T47D (cell line): ENCODE measurements around the gene NXNL1.
A peak's percentile ranks its signal among the peaks of the same experiment; 100 is the strongest.

ENCODE experiments used
- DNase-seq, 2 experiments: peaks; one replicate each; pipeline versions ENCODE4 v3.0.0 to v3.0.0-alpha.2; 2011 to 2012; ENCODE audit warnings: low read depth in 1 of 2, low spot score in 1 of 2
- JUND ChIP-seq: IDR thresholded peaks from 2 replicates; pipeline ENCODE4 v1.6.1; 2012; ENCODE audit warnings: low read depth
- in situ Hi-C: cut with HindIII; loops from 2 replicates; pipeline ENCODE4 v1.10.0; 2016; ENCODE audit warnings: low sequenced_read_pairs, low pct_unique_long_range_greater_than_20kb

The NXNL1 gene

DNA sequence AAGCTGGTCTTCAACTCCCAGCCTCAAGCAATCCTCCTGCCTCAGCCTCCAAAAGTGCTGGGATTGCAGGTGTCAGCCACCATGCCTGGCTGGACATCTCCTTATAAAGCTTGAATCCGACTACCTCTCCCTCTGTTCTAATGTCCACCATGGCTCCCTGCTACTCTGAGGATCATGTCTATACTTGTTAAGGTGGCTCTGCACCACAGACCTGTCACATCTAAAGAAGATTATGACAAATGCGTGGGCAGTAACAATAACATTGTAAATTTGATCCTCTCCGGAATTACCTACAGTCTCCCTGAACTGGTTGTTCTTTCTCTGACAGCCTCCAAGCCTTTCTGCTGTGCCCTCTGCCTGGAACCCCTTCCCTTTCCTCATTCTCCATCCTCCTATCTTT, 1.8 kb downstream of the NXNL1 start:
- no peak for TF ChIP-seq JUND
- DNase-seq, result no peak
- in situ Hi-C loops, result no loop called here

DNA sequence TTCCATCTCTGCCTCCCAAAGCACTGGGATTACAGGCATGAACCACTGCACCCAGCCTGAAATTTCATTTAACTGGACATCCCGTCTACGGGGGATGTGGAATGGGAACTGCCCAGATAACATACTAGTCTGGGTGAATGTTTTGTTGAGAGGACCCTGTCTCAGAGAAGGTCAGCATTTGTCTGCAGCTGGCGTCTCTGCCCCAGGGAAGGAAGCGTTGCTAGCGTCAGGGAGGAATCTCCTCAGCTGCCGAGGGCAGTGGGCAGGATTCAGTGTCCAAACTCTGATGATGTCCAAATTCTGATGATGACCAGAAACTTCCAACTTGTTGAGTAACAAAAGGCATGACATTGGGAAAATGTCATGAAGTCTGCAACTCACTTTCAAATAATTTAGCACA, 3.1 kb downstream of the NXNL1 start:
- no peak for DNase-seq
- in situ Hi-C loops, result no loop called here
- TF ChIP-seq JUND, result no peak

DNA sequence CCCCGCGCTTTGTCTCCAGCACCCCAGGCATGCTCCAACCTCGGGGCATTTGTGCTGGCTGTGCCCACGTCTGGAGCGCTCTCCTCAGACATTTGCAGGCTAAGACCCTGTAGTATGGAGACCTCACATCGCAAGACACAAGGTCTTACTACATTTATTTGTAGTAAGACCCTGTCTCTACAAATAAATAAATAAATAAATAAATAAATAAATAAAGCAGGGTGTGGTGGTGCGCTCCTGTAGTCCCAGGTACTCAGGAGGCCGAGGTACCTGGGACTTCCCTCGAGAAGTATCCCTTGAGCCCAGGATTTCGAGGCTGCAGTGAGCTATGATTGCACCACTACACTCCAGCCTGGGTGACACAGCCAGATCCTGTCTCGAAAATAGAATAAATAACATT, 4.6 kb downstream of the NXNL1 start:
- in situ Hi-C loops, result no loop called here
- no peak for DNase-seq
- no peak for TF ChIP-seq JUND

DNA sequence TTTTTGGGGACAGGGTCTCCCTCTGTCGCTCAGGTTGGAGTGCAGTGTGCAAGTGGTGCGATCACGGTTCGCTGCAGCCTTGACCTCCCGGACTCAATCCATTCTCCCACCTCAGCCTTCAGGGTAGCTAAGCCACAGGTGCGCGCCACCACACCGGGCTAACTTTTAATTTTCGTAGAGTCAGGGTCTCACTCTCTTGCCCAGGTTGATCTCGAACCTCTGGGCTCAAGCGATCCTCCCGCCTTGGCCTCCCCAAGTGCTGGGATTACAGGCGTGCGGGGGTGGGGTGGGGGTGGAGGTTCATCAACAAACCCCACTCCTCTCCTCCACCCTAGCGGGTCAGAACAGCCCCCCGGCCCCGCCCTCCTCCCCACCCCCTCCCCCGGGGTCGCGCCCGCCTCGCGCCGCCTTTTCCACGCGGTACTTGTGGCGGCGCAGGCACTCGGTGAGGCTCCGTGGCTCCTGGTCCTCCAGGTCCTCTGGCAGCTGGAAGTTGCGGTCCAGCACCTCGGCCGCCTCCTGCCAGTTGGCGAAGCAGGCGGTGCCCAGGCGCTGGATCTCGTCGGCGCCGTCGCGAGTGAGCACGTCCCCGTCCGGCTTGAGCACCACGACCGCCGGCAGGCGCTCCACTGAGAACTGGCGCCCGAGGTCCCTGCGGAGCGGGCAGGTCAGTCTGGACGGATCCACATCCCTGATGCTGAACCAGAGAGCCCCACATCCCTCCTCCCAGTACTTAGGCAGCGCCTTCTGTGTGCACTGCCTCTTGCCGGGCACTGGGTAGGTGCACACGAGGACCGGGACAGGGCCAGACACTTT, 5.2 kb downstream of the NXNL1 start:
- TF ChIP-seq JUND, result no peak
- in situ Hi-C loops, result no loop called here
- DNase-seq, result no peak

DNA sequence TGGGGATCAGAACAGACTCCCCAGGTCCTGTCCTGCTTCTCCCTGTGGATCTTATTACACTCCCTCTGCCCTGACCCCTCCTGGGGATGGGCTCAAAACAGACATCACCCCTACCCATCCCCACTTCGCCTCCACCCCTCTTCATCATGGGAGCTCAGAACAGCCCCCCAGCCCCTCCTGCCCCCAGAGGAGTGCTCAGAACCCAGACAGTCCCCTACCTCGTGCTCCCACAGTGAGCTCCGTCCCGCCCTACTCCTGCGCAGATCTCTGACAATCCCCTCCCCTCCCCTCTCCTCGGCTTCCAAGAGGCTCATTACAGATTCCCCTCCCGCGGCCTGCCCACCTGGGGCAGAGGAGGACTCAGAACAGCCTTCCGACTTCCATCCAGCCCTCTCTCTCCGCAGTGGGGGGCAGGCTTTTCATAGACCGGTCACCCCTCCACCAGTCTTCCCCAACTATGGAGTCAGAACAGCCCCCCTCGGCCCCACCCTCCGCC, 6.1 kb downstream of the NXNL1 start:
- in situ Hi-C loops, result no loop called here
- TF ChIP-seq JUND, result no peak
- no peak for DNase-seq

DNA sequence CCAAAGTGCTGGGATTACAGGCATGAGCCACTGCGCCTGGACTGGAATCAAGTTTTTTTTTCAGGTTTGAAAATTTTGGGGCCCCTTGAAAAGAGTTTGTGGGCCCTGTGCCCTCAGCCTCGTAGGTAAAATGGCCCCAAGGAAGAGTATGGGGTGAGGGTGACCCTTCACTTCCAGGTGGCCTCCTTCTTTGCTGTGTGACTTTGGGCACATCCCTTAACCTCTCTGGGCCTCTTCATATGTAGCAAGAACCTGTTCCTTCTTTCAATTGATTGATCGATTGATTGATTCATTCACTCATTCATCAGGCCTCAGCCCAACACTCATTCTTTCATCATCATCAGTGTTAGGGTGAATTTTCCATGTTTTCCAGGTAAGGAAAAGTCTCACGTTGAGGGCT, 8.9 kb downstream of the NXNL1 start:
- in situ Hi-C loops, result no loop called here
- no peak for TF ChIP-seq JUND

DNA sequence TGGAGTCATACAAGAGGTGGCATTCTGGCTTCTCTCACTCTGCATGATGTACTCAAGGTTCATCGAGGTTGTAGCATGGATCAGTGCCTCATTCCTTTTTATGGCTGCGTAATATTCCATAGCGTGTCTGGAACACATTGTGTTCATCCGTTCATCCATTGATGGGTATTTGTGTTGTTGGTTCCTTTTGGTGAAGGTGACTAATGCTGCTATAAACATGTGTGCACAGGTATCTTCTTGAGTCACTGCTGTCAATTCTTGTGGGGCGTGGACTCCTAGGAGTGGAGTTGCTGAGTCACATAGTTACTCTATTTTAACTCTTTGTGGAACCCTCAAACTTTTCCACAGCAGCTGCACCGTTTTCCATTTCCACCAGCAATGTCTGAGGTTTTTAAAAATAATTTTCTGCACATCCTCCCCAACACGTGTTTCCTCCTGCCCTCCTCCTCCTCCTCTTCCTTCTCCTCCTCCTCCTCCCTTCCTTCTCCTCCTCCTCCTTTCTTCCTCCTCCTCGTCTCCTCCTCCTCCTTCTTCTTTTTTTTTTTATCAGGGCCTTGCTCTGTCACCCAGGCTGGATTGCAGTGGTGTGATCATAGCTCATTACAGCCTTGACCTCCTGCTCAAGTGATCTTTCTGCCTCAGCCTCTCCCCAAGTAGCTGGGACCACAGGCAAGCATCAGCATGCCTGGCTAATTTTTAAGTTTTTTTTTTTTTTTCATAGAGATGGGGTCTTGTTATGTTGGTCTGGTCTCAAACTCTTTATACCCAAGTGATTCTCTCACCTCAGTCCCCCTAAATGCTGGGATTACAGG, 10.3 kb downstream of the NXNL1 start:
- no peak for TF ChIP-seq JUND
- DNase-seq, result peak in 1 of 2 experiments; percentile 51
- in situ Hi-C loops, result no loop called here

More for the DNA sequence above, 8.9 kb downstream of the NXNL1 start:
- DNase-seq, result no peak

DNA sequence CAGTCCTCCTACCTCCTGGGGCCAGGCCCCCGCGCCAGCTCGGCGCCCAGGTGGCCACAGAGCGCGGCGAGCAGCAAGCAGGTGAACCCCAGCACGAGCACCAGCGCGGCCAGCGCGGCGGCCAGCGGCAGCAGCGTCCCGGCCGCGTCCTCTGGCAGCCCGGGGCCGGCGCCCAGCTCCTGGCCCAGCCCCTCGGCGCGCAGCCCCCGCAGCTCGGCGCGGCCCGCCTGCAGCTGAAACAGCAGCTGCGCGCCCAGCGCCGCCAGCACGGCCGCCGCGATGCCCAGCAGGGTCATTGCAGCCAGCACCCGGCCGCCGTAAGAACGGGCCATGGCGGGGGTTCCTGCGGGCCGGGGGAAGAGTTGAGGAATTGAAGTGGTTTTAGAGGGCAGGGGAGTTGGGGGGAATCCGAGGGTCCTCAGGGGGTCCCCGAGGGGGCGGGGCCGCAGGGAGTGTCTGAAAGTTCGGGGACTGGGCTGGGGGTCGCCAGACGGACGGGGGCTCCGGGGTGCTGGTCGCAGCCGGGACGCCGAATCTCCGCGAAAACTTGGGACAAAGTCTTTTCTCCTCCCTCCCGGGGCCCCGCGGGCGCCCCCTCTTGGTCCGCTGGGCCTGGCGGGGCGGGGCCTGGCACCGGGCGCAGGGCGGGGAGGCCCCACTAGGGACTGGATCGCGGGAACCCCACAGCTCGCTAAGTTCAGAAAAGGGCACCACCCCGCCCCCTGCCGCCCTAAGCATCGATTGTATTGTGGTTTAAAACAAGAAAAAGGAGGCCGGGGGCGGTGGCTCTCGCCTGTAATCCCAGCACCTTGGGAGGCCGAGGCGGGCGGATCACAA, 12.4 kb downstream of the NXNL1 start, which contains the start of gene TMEM221:
Gene TMEM221, minus strand, starts transcription at position 538 of the 837 bp plus-strand sequence. Its CDS starts 206 bp downstream, at position 332.
- in situ Hi-C loops, result no loop called here
- DNase-seq, result peak in 1 of 2 experiments; percentile 53

DNA sequence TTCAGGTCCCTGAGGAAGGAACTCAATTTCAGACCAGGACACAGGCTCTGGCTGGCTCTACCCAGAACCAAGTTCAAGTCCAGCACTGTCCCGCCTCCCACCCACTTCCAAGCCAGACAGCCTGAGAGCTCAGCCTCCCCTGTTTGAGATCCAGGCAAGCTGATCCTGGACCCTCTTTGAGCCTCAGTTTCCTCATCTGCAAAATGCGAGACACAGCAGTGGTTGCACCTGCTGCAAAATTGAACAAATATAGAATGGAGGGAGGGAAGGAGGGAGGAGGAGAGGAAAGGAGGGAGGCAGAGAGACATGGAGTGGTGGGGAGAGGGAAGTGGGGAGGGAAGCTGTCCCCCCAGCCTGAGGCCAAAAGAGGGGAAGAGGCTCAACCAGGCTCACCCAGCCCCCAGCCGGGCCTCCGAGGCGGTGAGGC, 13.0 kb downstream of the NXNL1 start:
- in situ Hi-C loops, result no loop called here
- TF ChIP-seq JUND, result no peak

More for the DNA sequence above, 12.4 kb downstream of the NXNL1 start, which contains the start of gene TMEM221:
- TF ChIP-seq JUND, result no peak

DNA sequence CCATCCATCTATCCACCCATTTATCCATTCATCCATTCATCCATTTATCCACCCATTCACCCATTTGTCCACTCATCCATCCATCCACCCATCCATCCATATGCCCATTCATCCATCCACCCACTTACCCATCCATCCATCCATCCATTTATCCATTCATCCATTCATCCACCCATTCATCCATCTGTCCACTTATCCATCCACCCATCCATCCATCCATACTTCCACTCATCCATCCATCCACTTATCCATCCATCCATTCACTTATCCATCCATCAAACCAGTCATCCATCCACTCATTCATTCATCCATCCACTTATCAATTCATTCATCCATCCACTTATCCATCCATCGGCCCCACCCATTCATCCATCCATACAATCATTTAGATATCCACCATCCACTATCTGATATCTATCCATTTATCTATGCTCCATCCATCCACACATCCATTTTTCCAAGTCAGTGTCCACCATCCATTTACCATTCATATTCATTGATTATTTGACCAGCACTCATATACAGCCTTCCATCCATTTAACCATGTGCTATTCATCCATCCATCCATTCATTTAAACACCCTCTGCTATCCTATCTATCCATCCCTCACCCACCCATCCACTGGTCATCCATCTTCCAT, 15.1 kb downstream of the NXNL1 start:
- DNase-seq, result no peak
- no peak for TF ChIP-seq JUND
- in situ Hi-C loops, result no loop called here

More for the DNA sequence above, 13.0 kb downstream of the NXNL1 start:
- DNase-seq, result no peak

DNA sequence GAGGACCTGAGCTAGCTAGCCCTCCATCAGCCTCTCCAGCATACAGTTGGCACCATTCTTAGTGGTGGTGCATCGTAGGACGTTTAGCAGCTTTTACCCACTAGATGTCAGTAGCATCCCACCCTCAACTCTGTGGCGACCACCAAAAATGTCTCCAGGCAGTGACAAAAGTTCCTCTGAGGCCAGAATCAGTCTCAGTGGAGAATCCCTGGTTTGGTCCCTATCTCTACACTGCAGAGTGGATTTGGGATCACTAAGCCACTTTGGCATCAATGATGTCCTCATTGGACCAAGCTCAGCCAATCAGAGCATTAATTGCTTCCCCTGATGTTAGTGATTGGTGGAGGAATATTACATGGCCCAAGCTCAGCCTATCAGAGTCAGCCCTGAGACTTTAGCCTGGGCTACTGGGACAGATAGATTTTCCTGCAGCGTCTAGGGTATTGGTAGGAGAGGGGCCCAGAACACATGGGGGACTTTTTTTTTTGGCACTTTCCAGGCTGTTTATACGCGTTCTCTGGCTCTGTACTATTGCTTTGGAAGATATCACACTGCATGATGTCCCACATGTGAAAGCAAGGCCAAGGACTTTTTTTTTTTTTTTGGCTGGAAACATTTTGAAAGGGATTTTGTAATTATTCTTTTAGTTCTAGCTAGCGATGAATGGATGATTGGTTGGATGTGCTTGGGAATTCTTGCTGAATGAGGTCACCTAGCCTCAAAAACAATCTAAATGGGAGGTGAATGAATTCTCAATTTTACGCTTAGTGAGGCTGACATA, 19.3 kb downstream of the NXNL1 start:
- DNase-seq, result peak in 1 of 2 experiments; percentile 23
- in situ Hi-C loops, result no loop called here
- TF ChIP-seq JUND, result no peak
